Endothelial cell of umbilical vein (primary cell): ENCODE measurements around the gene ZNF598. TPM values are rescaled to one million over a fixed set of nuclear protein-coding genes. Genes with fewer than 3 reads are reported as not detected.

Experiments used
- BruUV-seq: library from RNA; stranded (reverse); fragments of 400-500 nt; replicated peaks from 2 replicates; lab custom pipeline; 2021; lab: Mats Ljungman, UMichigan
- CTCF ChIA-PET: fragments of 300-600, 350-600 bp; sonication (Branson Sonifier 250); formaldehyde crosslinking; loops from one replicate; lab custom pipeline; 2021; ENCODE audit warnings: antibody characterized with exemption, inconsistent platforms; lab: Charles Lee
- POLR2A ChIA-PET: fragments of 300-600, 350-600 bp; sonication (Branson Sonifier 250); formaldehyde crosslinking; loops from one replicate; lab custom pipeline; 2021; ENCODE audit warnings: antibody characterized with exemption, inconsistent platforms; lab: Charles Lee
- DNase-seq: peaks from one replicate; pipeline ENCODE4 v3.0.0-alpha.2; 2011; ENCODE audit warnings: low read depth, low spot score
- FAIRE-seq: peaks from 2 replicates; lab custom pipeline; 2011; peaks lifted over from hg19 to GRCh38; lab: Jason Lieb, UNC
- H2AFZ ChIP-seq: 2 replicates; pipeline ENCODE4 v1.6.0; 2012; ENCODE audit warnings: low read depth, low read length, control low read depth, inconsistent platforms
- H3K27ac ChIP-seq: 2 replicates; pipeline ENCODE4 v1.5.1; 2011; ENCODE audit warnings: low read depth, mild to moderate bottlenecking, control low read depth, low read length, moderate library complexity; ENCODE audit not compliant: insufficient read depth
- H3K27me3 ChIP-seq, 2 experiments: 2 replicates each; pipeline versions ENCODE4 v1.6.0 to v1.6.1; 2011; ENCODE audit warnings: low read length in 2 of 2, mixed read lengths in 1 of 2; ENCODE audit not compliant: control insufficient read depth in 2 of 2, insufficient read depth in 2 of 2
- H3K36me3 ChIP-seq, 2 experiments: 2 replicates in 1 of 2; 3 replicates in 1 of 2; pipeline ENCODE4 v1.5.1; 2011; ENCODE audit warnings: low read length in 2 of 2, mild to moderate bottlenecking in 1 of 2, moderate library complexity in 1 of 2; ENCODE audit not compliant: control insufficient read depth in 2 of 2, insufficient read depth in 2 of 2; ENCODE audit errors: extremely low read depth in 1 of 2
- H3K4me1 ChIP-seq: 3 replicates; pipeline ENCODE4 v1.5.1; 2011; ENCODE audit warnings: mild to moderate bottlenecking, low read length; ENCODE audit not compliant: control insufficient read depth, insufficient read depth; ENCODE audit errors: extremely low read depth
- H3K4me2 ChIP-seq: 2 replicates; pipeline ENCODE4 v1.6.1; 2011; ENCODE audit warnings: low read length, control low read depth, mixed read lengths; ENCODE audit not compliant: insufficient read depth
- H3K4me3 ChIP-seq, 3 experiments: fragments of 200-600 bp in 1 of 3; sonication (generic), shearing (Covaris generic) in 1 of 3; replicated peaks in 1 of 3; 2 replicates each; pipeline ENCODE4 v1.5.1; 2011 to 2016; ENCODE audit warnings: control low read depth in 3 of 3, low read length in 3 of 3, mild to moderate bottlenecking in 2 of 3, inconsistent platforms in 1 of 3, low read depth in 1 of 3, moderate library complexity in 1 of 3; ENCODE audit not compliant: insufficient read depth in 1 of 3
- H3K79me2 ChIP-seq: 2 replicates; pipeline ENCODE4 v1.6.0; 2012; ENCODE audit warnings: low read length, inconsistent platforms; ENCODE audit not compliant: control insufficient read depth, insufficient read depth
- H3K9ac ChIP-seq: replicated peaks from 2 replicates; pipeline ENCODE3; 2011; ENCODE audit warnings: low read length, control low read depth; ENCODE audit not compliant: insufficient read depth; ENCODE audit errors: extremely low read depth
- H3K9me1 ChIP-seq: replicated peaks from 3 replicates; pipeline ENCODE4 v1.6.0; 2011; ENCODE audit warnings: mild to moderate bottlenecking, low read length; ENCODE audit not compliant: control insufficient read depth, insufficient read depth; ENCODE audit errors: extremely low read depth
- H3K9me3 ChIP-seq: replicated peaks from 2 replicates; pipeline ENCODE4 v1.5.1; 2012; ENCODE audit warnings: low read length, inconsistent platforms; ENCODE audit not compliant: control insufficient read depth, insufficient read depth
- H4K20me1 ChIP-seq: replicated peaks from 2 replicates; pipeline ENCODE3; 2011; ENCODE audit warnings: mild to moderate bottlenecking, low read length; ENCODE audit not compliant: control insufficient read depth, insufficient read depth; ENCODE audit errors: extremely low read depth
- EZH2 ChIP-seq: IDR thresholded peaks from 2 replicates; pipeline ENCODE4 v1.6.1; 2012; ENCODE audit warnings: borderline replicate concordance, low read depth, mild to moderate bottlenecking, moderate library complexity, low read length, inconsistent platforms; ENCODE audit not compliant: severe bottlenecking
- FOS ChIP-seq: IDR thresholded peaks from 2 replicates; pipeline ENCODE4 v1.6.1; 2011; ENCODE audit warnings: mild to moderate bottlenecking, low read length, moderate library complexity, borderline replicate concordance; ENCODE audit not compliant: insufficient read depth
- GATA2 ChIP-seq: IDR thresholded peaks from 2 replicates; pipeline ENCODE4 v1.7.0; 2011; ENCODE audit warnings: low read depth, mild to moderate bottlenecking, moderate library complexity, mixed read lengths, low read length; ENCODE audit not compliant: insufficient read length, insufficient read depth
- JUN ChIP-seq: IDR thresholded peaks from 2 replicates; pipeline ENCODE4 v1.6.1; 2011; ENCODE audit warnings: borderline replicate concordance, low read depth; ENCODE audit not compliant: insufficient read length, insufficient read depth
- MYC ChIP-seq: IDR thresholded peaks from one replicate; pipeline ENCODE4 v1.6.1; 2011; ENCODE audit warnings: mild to moderate bottlenecking, low read depth, low read length
- POLR2A ChIP-seq: IDR thresholded peaks from 2 replicates; pipeline ENCODE4 v1.6.1; 2012; ENCODE audit warnings: low read depth, mild to moderate bottlenecking, control low read depth, low read length
- POLR2AphosphoS5 ChIP-seq: IDR thresholded peaks from 2 replicates; pipeline ENCODE4 v1.6.1; 2012; ENCODE audit warnings: low read depth, mild to moderate bottlenecking, control low read depth, low read length, moderate library complexity; ENCODE audit not compliant: insufficient read depth
- dilution Hi-C: fragments of 300-500 bp; cut with MboI; formaldehyde crosslinking; loops from one replicate; pipeline ENCODE4 v1.15.0; 2019; ENCODE audit warnings: low sequenced_read_pairs; ENCODE audit not compliant: extremely low pct_ligation_motif_present
- intact Hi-C: fragments of 100-400 bp; cut with micrococcal nuclease; formaldehyde crosslinking; loops from one replicate; pipeline ENCODE4 v1.10.0; 2022
- polyA plus RNA-seq, 4 experiments: library from polyadenylated mRNA; depleted of rRNA in 3 of 4; stranded (reverse) in 3 of 4; unstranded in 1 of 4; fragments of >200 nt; gene quantifications; 2 replicates each; pipeline versions ENCODE4 v1.2.1 to v1.2.3, GENCODE V29; 2011 to 2012; ENCODE audit warnings: missing spikeins in 1 of 4
- total RNA-seq: library from RNA; stranded (reverse); gene quantifications from 2 replicates; pipeline ENCODE4 v1.2.3, GENCODE V29; 2021
- TF ChIP-seq, protein P1 (sequence below): IDR thresholded peaks from 2 replicates; pipeline ENCODE4 v1.6.1; 2011; ENCODE audit not compliant: insufficient read depth, insufficient read length
- TF ChIP-seq, protein P2 (sequence below), 2 donors: IDR thresholded peaks; 1 replicate in 1 of 2; 2 replicates in 1 of 2; pipeline ENCODE4 v1.5.1; 2011; ENCODE audit warnings: low read length in 2 of 2, mild to moderate bottlenecking in 2 of 2, moderate library complexity in 2 of 2, control low read depth in 1 of 2, inconsistent platforms in 1 of 2, low read depth in 1 of 2; ENCODE audit not compliant: insufficient read depth in 1 of 2; ENCODE audit errors: extremely low read depth in 1 of 2

The ZNF598 gene
- total and polyA plus RNA-seq, 2 donors (not counting 3 experiments of a cell fraction or from before 2014, with no cell fraction given) = 43.3 to 67.0 TPM

DNA sequence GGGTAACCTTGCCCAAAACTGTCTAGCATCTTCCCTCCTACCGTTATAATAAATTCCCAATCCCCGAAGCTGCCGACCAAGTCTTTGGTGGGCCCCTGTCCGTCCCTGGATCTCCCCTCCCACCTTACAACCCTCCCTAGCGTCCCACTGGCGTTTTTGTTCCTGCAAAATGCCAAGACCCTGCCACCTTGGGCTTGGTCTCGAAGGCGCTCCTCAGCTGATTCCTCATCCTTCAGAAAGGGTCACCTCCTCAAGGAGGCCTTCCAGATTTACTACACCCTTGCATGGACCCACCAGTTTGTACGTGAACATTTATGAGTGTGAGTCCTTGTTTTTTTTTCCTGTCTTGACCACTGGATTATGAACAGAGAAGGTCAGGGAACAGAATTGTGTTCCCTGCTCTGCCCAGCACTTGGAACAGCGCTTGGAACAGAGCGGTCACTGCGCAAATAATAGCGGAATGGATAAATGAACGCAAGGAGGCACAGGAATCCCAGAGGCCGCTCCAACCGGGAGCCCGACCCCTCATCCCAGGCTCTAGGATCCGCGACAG is 26.6 kb downstream of the ZNF598 start:
- Histone ChIP-seq H2AFZ (peak overlapping the region; percentile 90), H3K4me3 (peak overlapping the region in 2 of 3 experiments; percentile 24 to 75), H3K9ac (no peak overlapping the region), H3K79me2 (peaks cover 5% of the 10 kb centered on the region), H3K4me2 (peak overlapping the region; percentile 65), H3K9me3 (no peaks in the 10 kb centered on the region), H3K4me1 (peaks cover 15% of the 10 kb centered on the region), H3K36me3 (peaks cover 0 to 10% of the 10 kb centered on the region in 2 experiments), H3K27me3 (peaks cover 35 to 41% of the 10 kb centered on the region in 2 experiments), H3K9me1 (no peaks in the 10 kb centered on the region), H4K20me1 (no peaks in the 10 kb centered on the region), H3K27ac (no peak overlapping the region)
- DNase-seq (no peak), FAIRE-seq (no peak)
- dilution Hi-C loops (no loop called here), intact Hi-C loops (no loop called here)
- POLR2A ChIA-PET = interaction anchor here (1.5 kb wide), 1 partner anchor 18 kb away, joined by 5 read pairs; the partner anchor contains the start of gene RPS2
- no TSS peak for BruUV-seq
- TF ChIP-seq EZH2 (no peak), POLR2AphosphoS5 (no peak), FOS (no peak), JUN (no peak)
- CTCF ChIA-PET = interaction anchor here (5.0 kb wide), 1 partner anchor 158 kb away, joined by 21 read pairs; no protein-coding TSS in a partner anchor

DNA sequence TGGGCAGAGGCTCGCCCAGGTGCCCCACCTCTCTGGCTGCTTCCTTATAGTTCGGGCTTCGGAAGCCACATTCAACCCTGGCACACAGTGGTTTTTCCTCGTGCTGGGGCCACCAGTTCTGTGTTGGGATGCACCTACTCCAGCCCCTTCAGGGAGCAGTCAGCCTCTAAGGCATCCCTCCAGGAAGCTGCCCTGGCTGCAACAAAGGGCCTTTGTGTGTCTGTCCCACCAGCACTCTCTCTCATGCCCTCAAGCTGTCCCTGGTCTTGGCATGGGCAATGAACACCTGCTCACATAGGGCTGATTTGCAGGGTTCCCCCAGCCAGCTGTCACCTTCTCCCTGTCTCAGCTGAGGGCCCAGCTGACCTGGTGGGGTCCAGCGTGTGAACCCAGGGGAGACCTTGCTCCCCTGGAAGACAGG is 27.6 kb downstream of the ZNF598 start:
- Histone ChIP-seq H3K27ac (no peak overlapping the region), H3K79me2 (peaks cover 5% of the 10 kb centered on the region), H3K9ac (no peak overlapping the region), H4K20me1 (no peaks in the 10 kb centered on the region), H3K9me3 (no peaks in the 10 kb centered on the region), H2AFZ (no peak overlapping the region), H3K4me2 (no peak overlapping the region), H3K27me3 (peaks cover 35 to 41% of the 10 kb centered on the region in 2 experiments), H3K4me1 (peaks cover 15% of the 10 kb centered on the region), H3K4me3 (no peak overlapping the region), H3K36me3 (peaks cover 0 to 18% of the 10 kb centered on the region in 2 experiments), H3K9me1 (no peaks in the 10 kb centered on the region)
- CTCF ChIA-PET = interaction anchor here (5.0 kb wide), 1 partner anchor 159 kb away, joined by 21 read pairs; no protein-coding TSS in a partner anchor
- TF ChIP-seq FOS = no peak
- no peak for TF ChIP-seq POLR2A
- TF ChIP-seq GATA2 = no peak
- TF ChIP-seq EZH2 = no peak
- no peak for TF ChIP-seq POLR2AphosphoS5
- TF ChIP-seq MYC = no peak
- no peak for TF ChIP-seq JUN
- TF ChIP-seq, protein P1, sequence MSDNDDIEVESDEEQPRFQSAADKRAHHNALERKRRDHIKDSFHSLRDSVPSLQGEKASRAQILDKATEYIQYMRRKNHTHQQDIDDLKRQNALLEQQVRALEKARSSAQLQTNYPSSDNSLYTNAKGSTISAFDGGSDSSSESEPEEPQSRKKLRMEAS = no peak
- TF ChIP-seq, protein P2, sequence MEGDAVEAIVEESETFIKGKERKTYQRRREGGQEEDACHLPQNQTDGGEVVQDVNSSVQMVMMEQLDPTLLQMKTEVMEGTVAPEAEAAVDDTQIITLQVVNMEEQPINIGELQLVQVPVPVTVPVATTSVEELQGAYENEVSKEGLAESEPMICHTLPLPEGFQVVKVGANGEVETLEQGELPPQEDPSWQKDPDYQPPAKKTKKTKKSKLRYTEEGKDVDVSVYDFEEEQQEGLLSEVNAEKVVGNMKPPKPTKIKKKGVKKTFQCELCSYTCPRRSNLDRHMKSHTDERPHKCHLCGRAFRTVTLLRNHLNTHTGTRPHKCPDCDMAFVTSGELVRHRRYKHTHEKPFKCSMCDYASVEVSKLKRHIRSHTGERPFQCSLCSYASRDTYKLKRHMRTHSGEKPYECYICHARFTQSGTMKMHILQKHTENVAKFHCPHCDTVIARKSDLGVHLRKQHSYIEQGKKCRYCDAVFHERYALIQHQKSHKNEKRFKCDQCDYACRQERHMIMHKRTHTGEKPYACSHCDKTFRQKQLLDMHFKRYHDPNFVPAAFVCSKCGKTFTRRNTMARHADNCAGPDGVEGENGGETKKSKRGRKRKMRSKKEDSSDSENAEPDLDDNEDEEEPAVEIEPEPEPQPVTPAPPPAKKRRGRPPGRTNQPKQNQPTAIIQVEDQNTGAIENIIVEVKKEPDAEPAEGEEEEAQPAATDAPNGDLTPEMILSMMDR (IDR thresholded peaks at IDR 0.05; ENCODE audit: extremely low read depth in 1 of 2, insufficient read depth in 1 of 2, low read depth in 1 of 2, low read length in 2 of 2) = no peak
- dilution Hi-C loops = no loop called here
- intact Hi-C loops = no loop called here
- no peak for DNase-seq
- POLR2A ChIA-PET = interaction anchor here (1.5 kb wide), 1 partner anchor 17 kb away, joined by 5 read pairs; the partner anchor contains the start of gene RPS2
- no peak for FAIRE-seq
- no TSS peak for BruUV-seq
